Osteoblast (primary cell): ENCODE data around the gene METAP1D. TPM values are rescaled to one million over a fixed set of nuclear protein-coding genes. Genes with fewer than 3 reads are reported as not detected.
A peak's percentile ranks its signal among the peaks of the same experiment; 100 is the strongest.

Source experiments
- DNase-seq: peaks from one replicate; pipeline ENCODE4 v3.0.0; 2011; ENCODE audit warnings: low spot score, mixed read lengths; ENCODE audit not compliant: insufficient read length; ENCODE audit errors: missing footprints
- H2AFZ ChIP-seq: 2 replicates; pipeline ENCODE4 v1.6.0; 2011; ENCODE audit warnings: mild to moderate bottlenecking, low read length
- H3K27ac ChIP-seq: 2 replicates; pipeline ENCODE4 v1.5.1; 2011; ENCODE audit warnings: mild to moderate bottlenecking, low read depth, low read length, moderate library complexity
- H3K27me3 ChIP-seq: 2 replicates; pipeline ENCODE4 v1.6.0; 2012; ENCODE audit warnings: mild to moderate bottlenecking, control low read depth, inconsistent platforms, low read length, moderate library complexity; ENCODE audit not compliant: insufficient read depth
- H3K36me3 ChIP-seq: 2 replicates; pipeline ENCODE4 v1.5.1; 2011; ENCODE audit warnings: mild to moderate bottlenecking, low read length, control low read depth, moderate library complexity; ENCODE audit not compliant: insufficient read depth
- H3K4me1 ChIP-seq: 2 replicates; pipeline ENCODE4 v1.5.1; 2011; ENCODE audit warnings: mild to moderate bottlenecking, low read length, control low read depth, moderate library complexity; ENCODE audit not compliant: insufficient read depth
- H3K4me2 ChIP-seq: 2 replicates; pipeline ENCODE4 v1.6.0; 2011; ENCODE audit warnings: mild to moderate bottlenecking, low read length; ENCODE audit not compliant: insufficient read depth
- H3K4me3 ChIP-seq: fragments of 200-600 bp; sonication (generic); 3 replicates; pipeline ENCODE4 v1.5.1; 2012; ENCODE audit warnings: mild to moderate bottlenecking, low read length, inconsistent platforms; ENCODE audit not compliant: insufficient read depth
- H3K79me2 ChIP-seq: 2 replicates; pipeline ENCODE4 v1.6.0; 2012; ENCODE audit warnings: mild to moderate bottlenecking, low read length, control low read depth, inconsistent platforms; ENCODE audit not compliant: insufficient read depth
- H3K9me3 ChIP-seq: 2 replicates; pipeline ENCODE4 v1.5.1; 2011; ENCODE audit warnings: low read depth, low read length, control low read depth
- H4K20me1 ChIP-seq: 2 replicates; pipeline ENCODE4 v1.6.0; 2012; ENCODE audit warnings: mild to moderate bottlenecking, low read length, control low read depth; ENCODE audit not compliant: insufficient read depth
- total RNA-seq: library from RNA; depleted of rRNA; stranded (reverse); fragments of >200 nt; gene quantifications from 2 replicates; pipeline ENCODE4 v1.2.3, GENCODE V29; 2012
- TF ChIP-seq, protein P1 (sequence below): IDR thresholded peaks from 2 replicates; pipeline ENCODE4 v1.5.1; 2011; ENCODE audit warnings: mild to moderate bottlenecking, low read depth, low read length, moderate library complexity; ENCODE audit errors: extremely low read depth

METAP1D gene
- total RNA-seq, 1 donor, result 11.2 TPM

DNA sequence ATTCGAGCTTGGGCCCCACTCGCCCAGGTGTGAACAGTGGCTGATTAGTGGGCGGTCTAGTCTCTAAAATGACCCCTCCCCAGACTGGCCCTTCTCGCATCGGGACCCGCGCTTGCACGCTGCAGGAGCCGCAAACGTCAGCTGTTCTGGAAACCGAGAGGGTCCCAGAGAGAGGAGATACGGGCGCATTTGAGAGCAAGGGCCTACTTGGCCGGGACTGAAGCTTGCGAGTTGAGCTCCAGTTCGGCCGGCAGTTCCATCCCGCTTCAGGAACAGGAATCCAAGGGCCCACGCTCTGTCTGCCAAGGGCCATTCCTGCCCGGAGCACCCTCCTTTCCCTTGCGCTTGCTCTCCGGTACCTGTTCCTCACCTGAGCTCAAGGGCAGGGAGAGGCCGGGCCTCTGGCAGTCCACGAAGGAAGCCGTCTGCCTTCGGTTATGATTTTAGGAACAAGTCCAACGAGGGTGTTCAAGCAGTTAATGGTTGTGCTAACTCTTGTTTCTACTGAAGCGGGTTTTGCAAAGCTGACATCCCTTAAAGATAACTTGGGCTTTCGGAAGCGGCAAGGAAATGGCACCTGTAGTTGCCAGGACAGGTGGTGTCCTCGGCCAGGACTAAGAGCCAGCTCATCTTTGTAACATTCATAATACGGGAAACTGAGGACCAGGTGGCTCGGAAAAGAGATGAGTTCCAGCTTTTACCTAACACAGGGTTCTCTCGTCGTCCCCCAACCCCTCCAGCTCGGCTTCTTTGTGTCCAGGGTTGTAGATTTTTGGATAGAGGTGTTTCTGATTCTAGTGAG lies 81.7 kb downstream of the METAP1D start:
- H3K79me2 ChIP-seq, result peaks cover 4% of the 10 kb centered on the region
- H4K20me1 ChIP-seq, result no peaks in the 10 kb centered on the region
- peaks cover 28% of the 10 kb centered on the region for H3K4me1 ChIP-seq
- H3K9me3 ChIP-seq, result no peaks in the 10 kb centered on the region
- TF ChIP-seq, protein P1, sequence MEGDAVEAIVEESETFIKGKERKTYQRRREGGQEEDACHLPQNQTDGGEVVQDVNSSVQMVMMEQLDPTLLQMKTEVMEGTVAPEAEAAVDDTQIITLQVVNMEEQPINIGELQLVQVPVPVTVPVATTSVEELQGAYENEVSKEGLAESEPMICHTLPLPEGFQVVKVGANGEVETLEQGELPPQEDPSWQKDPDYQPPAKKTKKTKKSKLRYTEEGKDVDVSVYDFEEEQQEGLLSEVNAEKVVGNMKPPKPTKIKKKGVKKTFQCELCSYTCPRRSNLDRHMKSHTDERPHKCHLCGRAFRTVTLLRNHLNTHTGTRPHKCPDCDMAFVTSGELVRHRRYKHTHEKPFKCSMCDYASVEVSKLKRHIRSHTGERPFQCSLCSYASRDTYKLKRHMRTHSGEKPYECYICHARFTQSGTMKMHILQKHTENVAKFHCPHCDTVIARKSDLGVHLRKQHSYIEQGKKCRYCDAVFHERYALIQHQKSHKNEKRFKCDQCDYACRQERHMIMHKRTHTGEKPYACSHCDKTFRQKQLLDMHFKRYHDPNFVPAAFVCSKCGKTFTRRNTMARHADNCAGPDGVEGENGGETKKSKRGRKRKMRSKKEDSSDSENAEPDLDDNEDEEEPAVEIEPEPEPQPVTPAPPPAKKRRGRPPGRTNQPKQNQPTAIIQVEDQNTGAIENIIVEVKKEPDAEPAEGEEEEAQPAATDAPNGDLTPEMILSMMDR, result no peak
- no peak overlapping the region for H3K4me2 ChIP-seq
- no peak overlapping the region for H2AFZ ChIP-seq
- H3K4me3 ChIP-seq, result no peak overlapping the region
- H3K27ac ChIP-seq, result no peak overlapping the region
- DNase-seq, result peak; percentile 63
- peaks cover 10% of the 10 kb centered on the region for H3K27me3 ChIP-seq
- no peaks in the 10 kb centered on the region for H3K36me3 ChIP-seq

DNA sequence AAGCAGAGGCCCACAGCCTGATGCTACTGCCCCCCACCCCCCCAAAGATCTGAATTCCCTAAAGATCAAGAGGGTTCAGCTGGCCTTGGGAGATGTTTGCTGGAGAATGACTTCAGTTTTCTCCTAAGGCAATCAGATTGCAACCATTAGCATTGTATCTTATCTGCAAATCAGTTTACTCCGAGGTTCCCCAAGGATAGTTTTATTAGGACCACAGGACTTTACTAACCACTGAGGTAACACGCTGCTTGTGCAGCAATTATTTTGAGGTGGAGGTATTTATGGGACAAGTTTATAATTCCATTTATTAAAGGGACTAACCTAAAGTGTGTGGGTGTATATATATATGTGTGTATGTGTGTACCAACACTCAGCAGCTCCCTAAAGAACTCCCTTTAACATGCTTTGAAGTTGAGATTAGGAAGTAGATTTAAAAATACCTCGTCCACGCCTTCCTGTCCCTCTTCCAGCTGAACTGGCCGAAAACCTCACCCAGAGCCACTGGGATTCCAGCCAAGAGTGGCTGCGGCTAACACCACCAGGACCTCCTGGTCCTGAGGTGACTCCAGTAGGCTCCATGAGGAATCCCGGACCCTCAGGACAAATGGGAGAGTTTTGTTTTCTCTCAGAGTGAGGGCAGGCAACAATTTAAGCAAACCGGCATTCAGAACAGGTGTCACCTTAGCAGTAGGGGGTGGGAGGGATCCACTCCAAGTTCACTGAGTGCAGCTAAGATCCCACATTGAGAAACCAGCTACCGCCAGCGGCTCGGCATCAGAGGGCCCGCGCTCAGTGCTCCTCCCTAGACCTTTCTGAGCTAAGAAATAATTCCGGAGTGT lies 82.6 kb downstream of the METAP1D start:
- TF ChIP-seq, protein P1, result no peak
- H4K20me1 ChIP-seq, result no peaks in the 10 kb centered on the region
- H3K4me3 ChIP-seq, result peak overlapping the region; percentile 78
- H3K9me3 ChIP-seq, result no peaks in the 10 kb centered on the region
- H3K36me3 ChIP-seq, result no peaks in the 10 kb centered on the region
- H3K4me1 ChIP-seq, result peaks cover 35% of the 10 kb centered on the region
- peaks cover 13% of the 10 kb centered on the region for H3K79me2 ChIP-seq
- peaks cover 16% of the 10 kb centered on the region for H3K27me3 ChIP-seq
- H2AFZ ChIP-seq, result peak overlapping the region; percentile 91
- DNase-seq, result peak; percentile 81
- H3K4me2 ChIP-seq, result peak overlapping the region; percentile 93
- H3K27ac ChIP-seq, result peak overlapping the region; percentile 23

DNA sequence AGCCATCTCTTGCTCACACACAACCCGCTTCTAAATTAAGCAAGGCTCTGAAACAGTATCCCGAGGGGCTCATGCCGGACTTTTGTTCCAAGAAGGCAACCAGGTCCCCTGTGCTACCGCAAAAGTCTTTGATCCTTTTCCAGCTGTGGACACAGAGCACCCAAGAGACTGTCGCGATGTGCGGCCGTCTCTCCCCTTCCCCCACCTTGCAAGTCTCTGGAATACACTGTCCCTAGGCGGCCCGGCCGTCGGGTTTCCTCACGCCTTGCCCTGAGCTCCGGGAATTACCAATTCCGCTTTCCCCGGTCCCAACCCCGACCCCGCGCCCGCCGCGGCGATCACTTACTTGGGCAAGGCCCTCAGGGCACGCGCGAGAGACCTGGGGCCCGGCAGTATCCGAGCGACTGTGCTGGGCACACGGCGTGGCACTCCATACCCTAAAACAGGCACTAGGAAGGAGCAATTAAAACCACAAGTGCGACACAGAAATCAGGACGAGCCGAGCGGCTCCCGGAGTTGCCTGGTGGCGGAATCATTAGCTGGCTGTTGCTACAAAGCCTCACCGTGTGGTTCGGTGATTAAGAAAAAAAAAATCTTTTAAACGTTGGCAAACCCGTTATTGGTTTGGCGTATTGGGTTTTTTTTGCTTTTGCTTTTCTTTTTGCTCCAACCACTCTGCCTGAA lies 83.3 kb downstream of the METAP1D start:
- H3K4me2 ChIP-seq, result peak overlapping the region; percentile 93
- H4K20me1 ChIP-seq, result no peaks in the 10 kb centered on the region
- DNase-seq, result peak; percentile 93
- peak overlapping the region; percentile 91 for H2AFZ ChIP-seq
- H3K4me3 ChIP-seq, result peak overlapping the region; percentile 78
- H3K9me3 ChIP-seq, result no peaks in the 10 kb centered on the region
- peaks cover 35% of the 10 kb centered on the region for H3K4me1 ChIP-seq
- peak overlapping the region; percentile 23 for H3K27ac ChIP-seq
- no peaks in the 10 kb centered on the region for H3K36me3 ChIP-seq
- TF ChIP-seq, protein P1, result no peak
- H3K79me2 ChIP-seq, result peaks cover 17% of the 10 kb centered on the region
- peaks cover 23% of the 10 kb centered on the region for H3K27me3 ChIP-seq
